ENCODE results near the gene FLT3.

- no peak for TF ChIP-seq CTCF (IDR thresholded peaks at IDR 0.05)
- no peak for TF ChIP-seq POLR2A (IDR thresholded peaks at IDR 0.05)
- TF ChIP-seq POLR2AphosphoS5 (IDR thresholded peaks at IDR 0.05; ENCODE audit: insufficient read depth in 1 of 2, low read depth in 1 of 2) = no peak
Measured at GRCh38 chr13:28077231-28077630, 23.1 kb downstream of the FLT3 start.
